ENCODE data around the gene EHD3. TPM values are rescaled to one million over a fixed set of nuclear protein-coding genes. Genes with fewer than 3 reads are reported as not detected.

The EHD3 gene
- total and polyA plus RNA-seq, 10 of the 15 experiments (the other 5 are each of a cell fraction or from before 2014, with no cell fraction given): 1.1 to 10.9 (median 8.2) TPM

DNA sequence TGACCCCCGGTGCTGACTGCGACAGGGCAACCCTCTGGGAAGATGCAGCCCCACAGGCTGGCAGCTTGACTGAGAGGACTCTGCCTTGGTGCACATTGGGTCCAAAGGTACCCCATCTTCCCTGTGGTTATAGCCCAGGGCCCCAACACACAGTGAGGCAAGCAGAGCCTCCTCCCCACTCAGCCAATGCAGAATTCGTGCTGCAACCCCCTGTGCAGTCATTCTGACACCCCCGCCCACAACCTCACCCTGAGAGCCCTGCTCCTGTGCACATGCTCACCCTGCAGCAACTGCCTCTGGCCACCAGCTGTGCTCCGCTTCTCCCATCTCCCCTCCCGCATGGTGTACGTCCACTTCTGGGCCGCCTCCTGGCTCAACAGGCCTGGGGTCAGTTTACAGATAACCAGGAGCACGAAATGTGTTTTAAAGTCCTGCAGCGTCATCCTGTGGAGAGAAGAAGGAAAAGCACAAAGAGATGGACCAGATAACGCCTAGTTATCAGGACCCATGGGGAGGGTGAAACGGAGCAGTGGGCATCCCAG lies 41.0 kb upstream of the EHD3 start:
- Histone ChIP-seq H4K20me1 (ENCODE audit: control insufficient read depth, insufficient read depth) (no peaks in the 10 kb centered on the region), H3K9me3 (replicated peaks; ENCODE audit: control insufficient read depth, insufficient read depth, low read length) (no peaks in the 10 kb centered on the region), H3K4me1 (ENCODE audit: control insufficient read depth, insufficient read depth, low read length) (no peaks in the 10 kb centered on the region), H2AFZ (ENCODE audit: control insufficient read depth, low read depth, low read length) (no peak overlapping the region), H3K4me3 (no peak overlapping the region), H3K36me3 (ENCODE audit: control insufficient read depth in 2 of 2, insufficient read depth in 2 of 2, low read length in 1 of 2) (no peaks in the 10 kb centered on the region; a peak in 1 of 4 replicates), H3K9ac (ENCODE audit: control insufficient read depth, insufficient read depth, low read length) (no peak overlapping the region), H3K79me2 (ENCODE audit: control insufficient read depth, insufficient read depth, low read length) (no peaks in the 10 kb centered on the region), H3K4me2 (ENCODE audit: control insufficient read depth, insufficient read depth) (no peak overlapping the region), H3K27me3 (replicated peaks in 1 of 2; ENCODE audit: control insufficient read depth in 2 of 2, insufficient read depth in 2 of 2, low read length in 1 of 2) (no peaks in the 10 kb centered on the region), H3K27ac (ENCODE audit: control insufficient read depth, insufficient read depth) (no peak overlapping the region)
- ChIA-PET SMC1A (ENCODE audit: uncharacterized antibody, unreplicated experiment) (interaction anchor here (0.8 to 1.7 kb wide), 3 partner anchors 9 to 19 kb away, joined by 3 to 4 read pairs (median 4); no protein-coding TSS in a partner anchor), POLR2A (no interaction called here), RAD21 (ENCODE audit: unreplicated experiment) (no interaction called here), CTCF (interaction anchor here (1.0 to 2.3 kb wide), 2 partner anchors 15 to 22 kb away, joined by 5 to 11 read pairs; no protein-coding TSS in a partner anchor)
- no peak for FAIRE-seq
- DNase-seq (ENCODE audit: low read depth, low spot score): no peak
- intact Hi-C loops (cut with micrococcal nuclease; ENCODE audit: unreplicated experiment) (no loop called here), in situ Hi-C loops (cut with MboI) (no loop called here)
- no peak for ATAC-seq
- WGBS (ENCODE audit: insufficient coverage, insufficient replicate concordance, low lambda C conversion rate, missing lambda C conversion rate): 43% methylated on average over 12 of the region's 12 CpGs
- no TSS peak for BruUV-seq (replicated peaks)
- TF ChIP-seq FOXM1 (IDR thresholded peaks at IDR 0.05; ENCODE audit: low read depth, low read length) (no peak), NR2C2 (IDR thresholded peaks at IDR 0.05; ENCODE audit: borderline replicate concordance, control insufficient read depth, insufficient read length, low read depth) (no peak), TBL1XR1 (IDR thresholded peaks at IDR 0.05; ENCODE audit: low read depth, low read length) (no peak), STAT3 (IDR thresholded peaks at IDR 0.05; ENCODE audit: low read depth, low read length) (no peak), RBBP5 (conservative IDR thresholded peaks at IDR 0.05) (no peak), KAT2A (conservative IDR thresholded peaks at IDR 0.05; ENCODE audit: control insufficient read depth, low read depth, low read length) (no peak), MLLT1 (IDR thresholded peaks at IDR 0.05) (no peak), RB1 (IDR thresholded peaks at IDR 0.05; ENCODE audit: borderline replicate concordance) (no peak), FOS (IDR thresholded peaks at IDR 0.05; ENCODE audit: borderline replicate concordance, extremely low read depth, insufficient read length) (no peak), SP1 (IDR thresholded peaks at IDR 0.05; ENCODE audit: low read depth, low read length) (no peak), NR2F1 (conservative IDR thresholded peaks at IDR 0.05) (no peak), SKIL (IDR thresholded peaks at IDR 0.05; ENCODE audit: low read depth, poor library complexity, severe bottlenecking) (no peak), SMAD1 (IDR thresholded peaks at IDR 0.05; ENCODE audit: low read depth, partially characterized antibody) (no peak), USF1 (IDR thresholded peaks at IDR 0.05; ENCODE audit: borderline replicate concordance, extremely low read length, insufficient read depth, low read depth, low read length) (no peak), HDGF (IDR thresholded peaks at IDR 0.05) (no peak), RUNX3 (IDR thresholded peaks at IDR 0.05; ENCODE audit: low read length) (no peak)
- TF ChIP-seq, protein P1, sequence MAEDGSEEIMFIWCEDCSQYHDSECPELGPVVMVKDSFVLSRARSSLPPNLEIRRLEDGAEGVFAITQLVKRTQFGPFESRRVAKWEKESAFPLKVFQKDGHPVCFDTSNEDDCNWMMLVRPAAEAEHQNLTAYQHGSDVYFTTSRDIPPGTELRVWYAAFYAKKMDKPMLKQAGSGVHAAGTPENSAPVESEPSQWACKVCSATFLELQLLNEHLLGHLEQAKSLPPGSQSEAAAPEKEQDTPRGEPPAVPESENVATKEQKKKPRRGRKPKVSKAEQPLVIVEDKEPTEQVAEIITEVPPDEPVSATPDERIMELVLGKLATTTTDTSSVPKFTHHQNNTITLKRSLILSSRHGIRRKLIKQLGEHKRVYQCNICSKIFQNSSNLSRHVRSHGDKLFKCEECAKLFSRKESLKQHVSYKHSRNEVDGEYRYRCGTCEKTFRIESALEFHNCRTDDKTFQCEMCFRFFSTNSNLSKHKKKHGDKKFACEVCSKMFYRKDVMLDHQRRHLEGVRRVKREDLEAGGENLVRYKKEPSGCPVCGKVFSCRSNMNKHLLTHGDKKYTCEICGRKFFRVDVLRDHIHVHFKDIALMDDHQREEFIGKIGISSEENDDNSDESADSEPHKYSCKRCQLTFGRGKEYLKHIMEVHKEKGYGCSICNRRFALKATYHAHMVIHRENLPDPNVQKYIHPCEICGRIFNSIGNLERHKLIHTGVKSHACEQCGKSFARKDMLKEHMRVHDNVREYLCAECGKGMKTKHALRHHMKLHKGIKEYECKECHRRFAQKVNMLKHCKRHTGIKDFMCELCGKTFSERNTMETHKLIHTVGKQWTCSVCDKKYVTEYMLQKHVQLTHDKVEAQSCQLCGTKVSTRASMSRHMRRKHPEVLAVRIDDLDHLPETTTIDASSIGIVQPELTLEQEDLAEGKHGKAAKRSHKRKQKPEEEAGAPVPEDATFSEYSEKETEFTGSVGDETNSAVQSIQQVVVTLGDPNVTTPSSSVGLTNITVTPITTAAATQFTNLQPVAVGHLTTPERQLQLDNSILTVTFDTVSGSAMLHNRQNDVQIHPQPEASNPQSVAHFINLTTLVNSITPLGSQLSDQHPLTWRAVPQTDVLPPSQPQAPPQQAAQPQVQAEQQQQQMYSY (CRISPR knock-in tag; IDR thresholded peaks at IDR 0.05): no peak
